HCT116 (cell line): ENCODE data around the gene PLCB1. TPM values are rescaled to one million over a fixed set of nuclear protein-coding genes. Genes with fewer than 3 reads are reported as not detected.

Experiments
- ATAC-seq: fragments of 200-7000 bp; cut with Tn5 transposase; 2 replicates; pipeline ENCODE4 v1.9.1; 2020; ENCODE audit warnings: mild to moderate bottlenecking, moderate library complexity
- BruUV-seq: library from RNA; stranded (reverse); fragments of 400-500 nt; replicated peaks from 2 replicates; lab custom pipeline; 2021; lab: Mats Ljungman, UMichigan
- CTCF ChIA-PET: fragments of 300-600 bp; sonication (Branson Sonifier 250); formaldehyde crosslinking; loops from one replicate; lab custom pipeline; 2021; ENCODE audit warnings: antibody characterized with exemption; lab: Charles Lee
- POLR2A ChIA-PET: fragments of 300-600, 350-600 bp; sonication (Branson Sonifier 250); formaldehyde crosslinking; loops from one replicate; lab custom pipeline; 2021; ENCODE audit warnings: antibody characterized with exemption; lab: Charles Lee
- RAD21 ChIA-PET, 2 experiments: fragments of 300-600 bp; sonication (Branson Sonifier 250); formaldehyde crosslinking; loops; one replicate each; lab custom pipeline; 2023; ENCODE audit warnings: low total read pairs in 2 of 2; ENCODE audit not compliant: uncharacterized antibody in 2 of 2, unreplicated experiment in 2 of 2, low non-redundant PET in 1 of 2; lab: Charles Lee
- DNase-seq: peaks from one replicate; pipeline ENCODE4 v3.0.0-alpha.2; 2010; ENCODE audit warnings: low read depth, low spot score
- H2AFZ ChIP-seq: fragments of 200-600 bp; shearing (Covaris generic), sonication (generic); 2 replicates; pipeline ENCODE4 v1.6.1; 2017; ENCODE audit warnings: low read depth, mixed run types, mixed read lengths, antibody characterized with exemption, low read length; ENCODE audit not compliant: poor library complexity, severe bottlenecking
- H3K27ac ChIP-seq: 2 replicates; pipeline ENCODE4 v1.5.1; 2012; ENCODE audit warnings: low read depth, low read length
- H3K27me3 ChIP-seq: fragments of 200-600 bp; sonication (generic); 2 replicates; pipeline ENCODE4 v1.6.1; 2016; ENCODE audit warnings: mixed run types, low read length, mixed read lengths; ENCODE audit not compliant: insufficient read depth
- H3K36me3 ChIP-seq, 2 experiments: fragments of 200-500 bp in 1 of 2; fragments of 200-600 bp in 1 of 2; sonication (Bioruptor generic) in 1 of 2; sonication (generic) in 1 of 2; 2 replicates each; pipeline versions ENCODE4 v1.5.1 to v1.6.1; 2014 to 2016; ENCODE audit warnings: low read length in 2 of 2, inconsistent platforms in 1 of 2, mixed read lengths in 1 of 2, mixed run types in 1 of 2; ENCODE audit not compliant: insufficient read depth in 2 of 2, control insufficient read depth in 1 of 2
- H3K4me1 ChIP-seq, 2 experiments: fragments of 200-600 bp in 1 of 2; sonication (generic) in 1 of 2; 2 replicates each; pipeline versions ENCODE4 v1.5.1 to v1.6.1; 2012 to 2017; ENCODE audit warnings: low read length in 2 of 2, inconsistent platforms in 1 of 2, mild to moderate bottlenecking in 1 of 2, mixed read lengths in 1 of 2, mixed run types in 1 of 2, moderate library complexity in 1 of 2; ENCODE audit not compliant: insufficient read depth in 2 of 2, control insufficient read depth in 1 of 2
- H3K4me2 ChIP-seq: fragments of 200-600 bp; sonication (generic); 2 replicates; pipeline ENCODE4 v1.6.1; 2017; ENCODE audit warnings: mixed run types, low read length, mixed read lengths
- H3K4me3 ChIP-seq, 2 experiments: fragments of 200-600 bp in 1 of 2; sonication (generic) in 1 of 2; replicated peaks in 1 of 2; 2 replicates each; pipeline ENCODE4 v1.5.1; 2011 to 2016; ENCODE audit warnings: low read length in 2 of 2, control low read depth in 1 of 2, low read depth in 1 of 2, mild to moderate bottlenecking in 1 of 2, mixed read lengths in 1 of 2, mixed run types in 1 of 2
- H3K79me2 ChIP-seq: fragments of 200-600 bp; sonication (generic); 2 replicates; pipeline ENCODE4 v1.6.1; 2017; ENCODE audit warnings: mild to moderate bottlenecking, mixed run types, low read length, moderate library complexity, mixed read lengths; ENCODE audit not compliant: insufficient read depth
- H3K9ac ChIP-seq: fragments of 200-600 bp; sonication (generic); 2 replicates; pipeline ENCODE4 v1.6.1; 2016; ENCODE audit warnings: low read length, mixed read lengths
- H3K9me2 ChIP-seq: fragments of 200-600 bp; sonication (generic), shearing (Covaris generic); 2 replicates; pipeline ENCODE4 v1.6.1; 2017; ENCODE audit warnings: mixed run types, mild to moderate bottlenecking, moderate library complexity; ENCODE audit not compliant: insufficient read depth
- H3K9me3 ChIP-seq, 2 experiments: fragments of 200-500 bp in 1 of 2; fragments of 200-600 bp in 1 of 2; sonication (Bioruptor generic) in 1 of 2; sonication (generic) in 1 of 2; 2 replicates each; pipeline ENCODE4 v1.6.1; 2014 to 2017; ENCODE audit warnings: low read length in 2 of 2, mixed read lengths in 2 of 2, inconsistent platforms in 1 of 2, low read depth in 1 of 2, mild to moderate bottlenecking in 1 of 2, mixed run types in 1 of 2, moderate library complexity in 1 of 2; ENCODE audit not compliant: control insufficient read depth in 1 of 2, insufficient read depth in 1 of 2
- H4K20me1 ChIP-seq: fragments of 200-600 bp; sonication (generic), shearing (Covaris generic); 2 replicates; pipeline ENCODE4 v1.6.1; 2017; ENCODE audit warnings: mixed run types, mild to moderate bottlenecking, moderate library complexity; ENCODE audit not compliant: insufficient read depth
- ATF3 ChIP-seq: IDR thresholded peaks from 2 replicates; pipeline ENCODE4 v1.6.1; 2012
- CBX3 ChIP-seq: IDR thresholded peaks from 2 replicates; pipeline ENCODE4 v1.6.1; 2012; ENCODE audit warnings: low read depth
- CEBPB ChIP-seq: IDR thresholded peaks from 2 replicates; pipeline ENCODE4 v1.6.1; 2012; ENCODE audit warnings: low read depth
- ELF1 ChIP-seq: IDR thresholded peaks from 2 replicates; pipeline ENCODE4 v1.6.1; 2012; ENCODE audit warnings: low read depth, borderline replicate concordance
- EZH2 ChIP-seq: fragments of 200-600 bp; sonication (generic); IDR thresholded peaks from 2 replicates; pipeline ENCODE4 v1.6.1; 2017; ENCODE audit warnings: antibody characterized with exemption, mixed run types
- EZH2phosphoT487 ChIP-seq: fragments of 200-600 bp; IDR thresholded peaks from 2 replicates; pipeline ENCODE4 v1.6.1; 2018; ENCODE audit warnings: antibody characterized with exemption, borderline replicate concordance
- MAX ChIP-seq: IDR thresholded peaks from 2 replicates; pipeline ENCODE4 v1.6.1; 2012
- POLR2A ChIP-seq: IDR thresholded peaks from 2 replicates; pipeline ENCODE4 v1.7.0; 2011; ENCODE audit warnings: borderline replicate concordance; ENCODE audit not compliant: insufficient read depth, insufficient read length; ENCODE audit errors: extremely low read depth
- RAD21 ChIP-seq: IDR thresholded peaks from 2 replicates; pipeline ENCODE4 v1.6.1; 2012; ENCODE audit warnings: low read depth, mild to moderate bottlenecking
- REST ChIP-seq: IDR thresholded peaks from 2 replicates; pipeline ENCODE4 v1.6.1; 2012; ENCODE audit warnings: low read depth
- SIN3A ChIP-seq: IDR thresholded peaks from 2 replicates; pipeline ENCODE4 v1.6.1; 2012; ENCODE audit warnings: low read depth
- SP1 ChIP-seq: IDR thresholded peaks from 2 replicates; pipeline ENCODE4 v1.6.1; 2012; ENCODE audit warnings: low read depth
- SRF ChIP-seq: IDR thresholded peaks from 2 replicates; pipeline ENCODE4 v1.6.1; 2012; ENCODE audit warnings: low read depth
- TCF7L2 ChIP-seq: IDR thresholded peaks from 2 replicates; pipeline ENCODE4 v1.7.0; 2011; ENCODE audit warnings: borderline replicate concordance, inconsistent platforms; ENCODE audit not compliant: insufficient read depth, insufficient read length; ENCODE audit errors: extremely low read depth
- ZBTB33 ChIP-seq: IDR thresholded peaks from 2 replicates; pipeline ENCODE4 v1.6.1; 2011; ENCODE audit warnings: mild to moderate bottlenecking, low read length, moderate library complexity; ENCODE audit not compliant: insufficient replicate concordance; ENCODE audit errors: extremely low read depth
- ZFX ChIP-seq: fragments of 450-650 bp; IDR thresholded peaks from 2 replicates; pipeline ENCODE4 v1.6.1; 2017
- ZNF274 ChIP-seq: fragments of 200-500 bp; sonication (Bioruptor generic); IDR thresholded peaks from 2 replicates; pipeline ENCODE4 v1.6.1; 2014; ENCODE audit warnings: mild to moderate bottlenecking, low read depth, low read length, inconsistent platforms
- intact Hi-C: fragments of 100-400 bp; cut with micrococcal nuclease; formaldehyde crosslinking; loops from 2 replicates; pipeline ENCODE4 v1.10.0; 2022
- total RNA-seq: library from RNA; stranded (reverse); gene quantifications from one replicate; pipeline ENCODE4 v1.2.1, GENCODE V29; 2021; ENCODE audit not compliant: unreplicated experiment

PLCB1 gene
- total RNA-seq, 1 experiment from 2014 or later: 15.8 TPM

GRCh38 chr20:8433291-8433690 is 301.2 kb downstream of the PLCB1 start (continued):
- TF ChIP-seq ZBTB33: no peak
- no peak for TF ChIP-seq EZH2
- no peak for TF ChIP-seq TCF7L2
- TF ChIP-seq ZFX: no peak
- no peak for TF ChIP-seq SRF
- TF ChIP-seq ZNF274: no peak
- no peak for TF ChIP-seq CBX3
- TF ChIP-seq POLR2A: no peak
- TF ChIP-seq ATF3: no peak
- TF ChIP-seq CEBPB: no peak
- TF ChIP-seq SIN3A: no peak

- Histone ChIP-seq H3K27me3 (no peaks in the 10 kb centered on the region), H3K79me2 (no peaks in the 10 kb centered on the region), H3K36me3 (no peaks in the 10 kb centered on the region), H3K4me1 (no peaks in the 10 kb centered on the region), H3K27ac (no peak overlapping the region), H3K9ac (no peak overlapping the region), H3K4me2 (no peak overlapping the region), H3K4me3 (no peak overlapping the region), H3K9me3 (no peaks in the 10 kb centered on the region), H2AFZ (no peak overlapping the region), H3K9me2 (no peaks in the 10 kb centered on the region), H4K20me1 (no peaks in the 10 kb centered on the region)
- ATAC-seq: no peak
- BruUV-seq: no TSS peak
- intact Hi-C loops: no loop called here
- ChIA-PET CTCF (no interaction called here), RAD21 (no interaction called here), POLR2A (no interaction called here)
- no peak for DNase-seq
- TF ChIP-seq ZBTB33 (no peak), CEBPB (no peak), SIN3A (no peak), SP1 (no peak), TCF7L2 (no peak), POLR2A (no peak), RAD21 (no peak), REST (no peak), MAX (no peak), ELF1 (no peak), EZH2phosphoT487 (no peak)
Observed at GRCh38 chr20:8434326-8434876, 302.3 kb downstream of the PLCB1 start.
